Neuronal stem cell (in vitro differentiated cells): ENCODE results near the gene USP32.

ENCODE experiments used
- DNase-seq: peaks from one replicate; pipeline ENCODE4 v3.0.0-alpha.2; 2013; ENCODE audit warnings: low spot score
- H2AFZ ChIP-seq: one replicate; pipeline ENCODE4 v1.6.1; 2013; ENCODE audit warnings: mild to moderate bottlenecking, low read length, inconsistent platforms
- H2AK5ac ChIP-seq: 2 replicates; pipeline ENCODE4 v1.6.1; 2013; ENCODE audit warnings: low read depth, mild to moderate bottlenecking, inconsistent platforms, low read length, moderate library complexity, mixed read lengths
- H2BK120ac ChIP-seq: 2 replicates; pipeline ENCODE4 v1.6.1; 2013; ENCODE audit warnings: low read depth, mild to moderate bottlenecking, inconsistent platforms, low read length, moderate library complexity, mixed read lengths
- H2BK12ac ChIP-seq: one replicate; pipeline ENCODE4 v1.6.1; 2013; ENCODE audit warnings: low read length, inconsistent platforms
- H2BK15ac ChIP-seq: 2 replicates; pipeline ENCODE4 v1.6.1; 2013; ENCODE audit warnings: mild to moderate bottlenecking, low read length, inconsistent platforms, mixed read lengths
- H2BK5ac ChIP-seq: one replicate; pipeline ENCODE4 v1.6.1; 2013; ENCODE audit warnings: inconsistent platforms, mild to moderate bottlenecking, low read length, moderate library complexity
- H3K14ac ChIP-seq: one replicate; pipeline ENCODE4 v1.6.1; 2013; ENCODE audit warnings: low read length, inconsistent platforms
- H3K18ac ChIP-seq: 2 replicates; pipeline ENCODE4 v1.6.1; 2013; ENCODE audit warnings: low read length, inconsistent platforms
- H3K23ac ChIP-seq: 2 replicates; pipeline ENCODE4 v1.6.1; 2013; ENCODE audit warnings: low read depth, mild to moderate bottlenecking, mixed read lengths, low read length, inconsistent platforms; ENCODE audit not compliant: poor library complexity
- H3K27ac ChIP-seq: replicated peaks from 3 replicates; pipeline ENCODE4 v1.5.1; 2013; ENCODE audit warnings: low read length, inconsistent platforms
- H3K27me3 ChIP-seq, 3 experiments: 2 replicates each; pipeline ENCODE4 v1.6.1; 2013; ENCODE audit warnings: low read length in 3 of 3, mild to moderate bottlenecking in 2 of 3, inconsistent platforms in 1 of 3, low read depth in 1 of 3, mixed read lengths in 1 of 3, moderate library complexity in 1 of 3; ENCODE audit not compliant: control insufficient read depth in 3 of 3, insufficient read depth in 3 of 3
- H3K36me3 ChIP-seq, 2 donors: replicated peaks in 1 of 2; 2 replicates each; pipeline ENCODE4 v1.6.1; 2013; ENCODE audit warnings: low read length in 2 of 2; ENCODE audit not compliant: control insufficient read depth in 2 of 2, insufficient read depth in 2 of 2
- H3K4ac ChIP-seq: 2 replicates; pipeline ENCODE4 v1.6.1; 2013; ENCODE audit warnings: inconsistent platforms, mild to moderate bottlenecking, low read length, moderate library complexity
- H3K4me1 ChIP-seq, 2 donors: 1 replicate in 1 of 2; 2 replicates in 1 of 2; pipeline ENCODE4 v1.6.1; 2013; ENCODE audit warnings: low read length in 2 of 2, low read depth in 1 of 2; ENCODE audit not compliant: control insufficient read depth in 2 of 2, insufficient read depth in 1 of 2
- H3K4me2 ChIP-seq: one replicate; pipeline ENCODE4 v1.6.1; 2013; ENCODE audit warnings: mild to moderate bottlenecking, low read length, inconsistent platforms; ENCODE audit not compliant: insufficient read depth, poor library complexity, severe bottlenecking
- H3K4me3 ChIP-seq, 2 donors: 2 replicates each; pipeline ENCODE4 v1.5.1; 2013; ENCODE audit warnings: low read length in 2 of 2, mild to moderate bottlenecking in 2 of 2, inconsistent platforms in 1 of 2, moderate library complexity in 1 of 2
- H3K79me1 ChIP-seq: one replicate; pipeline ENCODE4 v1.6.1; 2013; ENCODE audit warnings: low read depth, mild to moderate bottlenecking, inconsistent platforms, low read length, moderate library complexity
- H3K9ac ChIP-seq: one replicate; pipeline ENCODE4 v1.6.1; 2013; ENCODE audit warnings: mild to moderate bottlenecking, low read depth, low read length, inconsistent platforms; ENCODE audit not compliant: poor library complexity
- H3K9me3 ChIP-seq, 2 donors: replicated peaks in 1 of 2; 2 replicates each; pipeline versions ENCODE3 to v1.6.1; 2013; ENCODE audit warnings: low read length in 2 of 2, mild to moderate bottlenecking in 2 of 2, inconsistent platforms in 1 of 2, low read depth in 1 of 2, mixed read lengths in 1 of 2, moderate library complexity in 1 of 2; ENCODE audit not compliant: control insufficient read depth in 2 of 2, insufficient read depth in 1 of 2
- H4K8ac ChIP-seq: one replicate; pipeline ENCODE4 v1.6.1; 2013; ENCODE audit warnings: low read depth, mild to moderate bottlenecking, inconsistent platforms, low read length, moderate library complexity
- H4K91ac ChIP-seq: one replicate; pipeline ENCODE4 v1.6.1; 2013; ENCODE audit warnings: low read length, low read depth, mild to moderate bottlenecking, inconsistent platforms; ENCODE audit not compliant: poor library complexity
- WGBS, 2 donors: extraction: QIAGEN DNeasy Blood & Tissue Kit; methylation state at CpG; one replicate each; pipeline ENCODE4 v1.1.7; 2013; ENCODE audit warnings: missing lambda C conversion rate in 2 of 2, mixed read lengths in 1 of 2; ENCODE audit not compliant: insufficient read length in 2 of 2, insufficient replicate concordance in 1 of 2; ENCODE audit errors: extremely low coverage in 2 of 2; 5-methylcytosine and 5-hydroxymethylcytosine counted together

Gene USP32

DNA sequence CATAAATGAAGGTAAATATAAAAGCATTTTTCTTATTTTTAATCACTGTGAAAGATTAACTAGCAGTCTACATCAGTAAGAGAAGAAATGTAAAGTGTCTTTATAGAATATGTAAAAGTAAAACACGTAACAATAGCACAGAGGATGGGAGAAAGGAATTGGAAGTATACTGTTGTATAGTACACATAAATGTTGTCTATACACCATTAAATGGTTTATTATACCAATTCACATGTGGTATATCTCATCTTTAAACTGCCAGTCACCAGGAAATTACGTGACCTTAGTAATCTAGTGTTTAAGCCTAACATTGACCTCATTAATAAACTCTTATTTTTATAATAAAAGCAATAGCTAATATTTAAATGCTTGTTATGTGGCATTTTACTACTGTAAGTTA is 87.4 kb downstream of the USP32 start:
- Histone ChIP-seq H3K9me3 (peaks cover 0 to 5% of the 10 kb centered on the region in 2 donors), H3K14ac (no peak overlapping the region), H3K27ac (no peak overlapping the region), H3K79me1 (peaks cover 4% of the 10 kb centered on the region), H3K23ac (no peak overlapping the region), H3K4ac (no peak overlapping the region), H2BK15ac (no peak overlapping the region), H2BK5ac (no peak overlapping the region), H4K8ac (no peak overlapping the region), H3K4me2 (no peak overlapping the region), H3K4me3 (no peak overlapping the region), H4K91ac (no peak overlapping the region), H3K27me3 (no peaks in the 10 kb centered on the region), H2BK12ac (no peak overlapping the region), H3K36me3 (peaks cover 0 to 11% of the 10 kb centered on the region in 2 donors), H3K9ac (no peak overlapping the region), H2AK5ac (no peak overlapping the region), H2AFZ (no peak overlapping the region), H2BK120ac (no peak overlapping the region), H3K4me1 (peaks cover 0 to 1% of the 10 kb centered on the region in 2 donors), H3K18ac (no peak overlapping the region)
- no CpG with 5 or more reads among the region's 2 CpGs for WGBS, 2 donors
- no peak for DNase-seq

DNA sequence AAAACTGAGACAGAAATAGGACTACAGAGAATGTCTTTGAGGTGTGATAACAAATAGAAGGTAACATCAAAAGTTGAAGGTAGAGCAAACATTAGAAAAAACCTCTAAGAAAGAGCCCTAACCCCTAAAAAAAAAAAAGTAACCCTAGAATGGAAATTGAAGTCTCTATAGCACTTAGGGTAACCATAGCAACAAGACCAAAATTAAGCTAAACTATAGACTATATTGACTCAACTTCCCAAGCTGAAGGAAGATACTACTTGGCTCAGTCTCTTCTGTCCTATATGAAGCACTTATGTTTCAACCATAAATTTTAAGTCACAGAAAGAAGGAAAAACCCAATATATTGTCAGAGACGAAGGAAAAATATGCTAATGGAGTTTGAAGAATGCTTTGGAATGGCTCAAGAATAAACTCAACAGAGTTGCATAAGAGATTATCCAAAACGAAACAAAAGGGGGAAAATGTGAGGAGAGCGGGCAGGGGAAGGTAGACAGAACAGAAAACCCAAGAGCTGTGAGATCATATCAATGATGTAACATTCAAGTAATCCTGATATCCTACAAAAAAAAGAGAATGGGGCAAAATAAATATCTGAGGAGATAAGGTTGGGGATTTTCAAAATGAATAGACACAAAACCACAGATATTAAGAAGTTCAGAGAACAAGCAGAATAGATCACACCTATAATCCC is 88.4 kb downstream of the USP32 start:
- H3K4me1 ChIP-seq = peaks cover 0 to 1% of the 10 kb centered on the region in 2 donors
- no peak overlapping the region for H2BK12ac ChIP-seq
- H3K27me3 ChIP-seq = no peaks in the 10 kb centered on the region
- no peak overlapping the region for H3K27ac ChIP-seq
- no peak overlapping the region for H3K14ac ChIP-seq
- no peak overlapping the region for H2BK5ac ChIP-seq
- H3K36me3 ChIP-seq = peaks cover 0 to 11% of the 10 kb centered on the region in 2 donors
- no peak overlapping the region for H4K91ac ChIP-seq
- no peak for DNase-seq
- no peak overlapping the region for H3K4ac ChIP-seq
- no peak overlapping the region for H2BK15ac ChIP-seq
- no peak overlapping the region for H2AFZ ChIP-seq
- no peak overlapping the region for H3K4me3 ChIP-seq
- WGBS, 2 donors = no CpG with 5 or more reads among the region's 3 CpGs
- peaks cover 4% of the 10 kb centered on the region for H3K79me1 ChIP-seq
- no peak overlapping the region for H3K9ac ChIP-seq
- no peak overlapping the region for H2AK5ac ChIP-seq
- H2BK120ac ChIP-seq = no peak overlapping the region
- no peak overlapping the region for H3K4me2 ChIP-seq
- H3K18ac ChIP-seq = no peak overlapping the region
- peaks cover 0 to 5% of the 10 kb centered on the region in 2 donors for H3K9me3 ChIP-seq
- H3K23ac ChIP-seq = no peak overlapping the region
- no peak overlapping the region for H4K8ac ChIP-seq

DNA sequence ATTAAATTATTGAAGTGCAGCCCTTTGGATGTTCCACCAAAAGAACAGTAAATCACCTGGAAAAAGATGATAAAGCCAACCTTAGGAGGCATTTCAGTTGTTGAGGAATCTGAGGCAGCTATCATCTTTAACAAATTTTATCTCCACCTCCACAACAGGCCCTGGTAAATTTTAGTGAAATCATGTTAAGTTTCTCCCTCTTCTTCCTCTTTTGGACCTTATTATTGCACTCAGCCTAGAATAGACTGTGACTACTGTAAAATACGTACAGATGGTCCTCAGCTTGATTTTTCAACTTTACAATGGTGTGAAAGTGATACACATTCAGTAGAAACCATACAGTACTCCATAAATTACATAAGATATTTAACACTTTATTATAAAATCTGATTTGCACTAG is 90.3 kb downstream of the USP32 start:
- H4K91ac ChIP-seq = no peak overlapping the region
- no peak overlapping the region for H2AK5ac ChIP-seq
- peaks cover 0 to 1% of the 10 kb centered on the region in 2 donors for H3K4me1 ChIP-seq
- no peaks in the 10 kb centered on the region for H3K27me3 ChIP-seq
- H2BK5ac ChIP-seq = no peak overlapping the region
- DNase-seq = no peak
- H2AFZ ChIP-seq = no peak overlapping the region
- no peak overlapping the region for H2BK15ac ChIP-seq
- H3K4me3 ChIP-seq = no peak overlapping the region
- no peak overlapping the region for H3K9ac ChIP-seq
- H3K36me3 ChIP-seq = peaks cover 0 to 11% of the 10 kb centered on the region in 2 donors
- H3K23ac ChIP-seq = no peak overlapping the region
- no peak overlapping the region for H4K8ac ChIP-seq
- H3K18ac ChIP-seq = no peak overlapping the region
- H3K4me2 ChIP-seq = no peak overlapping the region
- H3K14ac ChIP-seq = no peak overlapping the region
- no peak overlapping the region for H2BK12ac ChIP-seq
- peaks cover 0 to 5% of the 10 kb centered on the region in 2 donors for H3K9me3 ChIP-seq
- H2BK120ac ChIP-seq = no peak overlapping the region
- WGBS, 2 donors = no CpG with 5 or more reads among the region's 1 CpG
- H3K4ac ChIP-seq = no peak overlapping the region
- no peak overlapping the region for H3K27ac ChIP-seq
- no peaks in the 10 kb centered on the region for H3K79me1 ChIP-seq

DNA sequence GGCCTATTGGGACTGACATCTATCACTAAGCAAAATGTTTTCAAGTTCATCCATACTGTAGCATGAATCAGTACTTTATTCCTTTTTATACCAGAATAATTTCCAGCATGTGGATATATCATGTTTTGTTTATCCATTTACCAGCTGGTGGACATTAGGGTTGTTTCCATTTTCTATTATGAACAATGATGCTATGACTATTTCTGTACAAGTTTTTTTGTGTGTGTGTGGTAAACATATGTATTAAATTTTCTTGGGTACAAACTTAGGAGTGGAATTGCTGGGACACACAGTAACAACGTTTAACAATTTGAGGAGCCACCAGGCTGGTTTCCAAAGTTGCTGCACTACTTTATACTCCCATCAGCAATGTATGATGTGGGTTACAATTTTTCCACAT is 91.0 kb downstream of the USP32 start:
- H3K4me1 ChIP-seq = peaks cover 0 to 1% of the 10 kb centered on the region in 2 donors
- whole genome bisulfite sequencing, 2 donors = no CpG with 5 or more reads among the region's 1 CpG
- H2AK5ac ChIP-seq = no peak overlapping the region
- no peak overlapping the region for H3K23ac ChIP-seq
- no peak overlapping the region for H3K9ac ChIP-seq
- H3K4ac ChIP-seq = no peak overlapping the region
- H3K9me3 ChIP-seq = peaks cover 0 to 5% of the 10 kb centered on the region in 2 donors
- H2BK120ac ChIP-seq = no peak overlapping the region
- H3K4me3 ChIP-seq = no peak overlapping the region
- no peak overlapping the region for H2AFZ ChIP-seq
- DNase-seq = no peak
- H3K79me1 ChIP-seq = no peaks in the 10 kb centered on the region
- H3K14ac ChIP-seq = no peak overlapping the region
- no peak overlapping the region for H2BK5ac ChIP-seq
- no peak overlapping the region for H4K8ac ChIP-seq
- no peak overlapping the region for H4K91ac ChIP-seq
- peaks cover 0 to 11% of the 10 kb centered on the region in 2 donors for H3K36me3 ChIP-seq
- H2BK12ac ChIP-seq = no peak overlapping the region
- no peak overlapping the region for H3K18ac ChIP-seq
- H2BK15ac ChIP-seq = no peak overlapping the region
- no peak overlapping the region for H3K27ac ChIP-seq
- H3K4me2 ChIP-seq = no peak overlapping the region
- no peaks in the 10 kb centered on the region for H3K27me3 ChIP-seq
